ENCODE measurements around the gene KRT79.
"Not testable (repeated sequence)": the region's sequence is repeated elsewhere in the genome, so short reads cannot be mapped to it uniquely, and the experiment has no call there.

Gene KRT79

GRCh38 chr12:52805000-52805399 is 29.1 kb downstream of the KRT79 start:
- DNase-seq (ENCODE audit: low read depth) = no peak

- DNase-seq (ENCODE audit: low read depth) = no peak
Observed at GRCh38 chr12:52802442-52802841, 31.7 kb downstream of the KRT79 start.

GRCh38 chr12:52801773-52802172 is 32.3 kb downstream of the KRT79 start:
- no peak for DNase-seq (ENCODE audit: low read depth)

- DNase-seq (ENCODE audit: low read depth) = no peak
Observed at GRCh38 chr12:52800259-52800917, 33.7 kb downstream of the KRT79 start.

GRCh38 chr12:52799505-52800211 is 34.5 kb downstream of the KRT79 start:
- no peak for DNase-seq (ENCODE audit: low read depth)

DNA sequence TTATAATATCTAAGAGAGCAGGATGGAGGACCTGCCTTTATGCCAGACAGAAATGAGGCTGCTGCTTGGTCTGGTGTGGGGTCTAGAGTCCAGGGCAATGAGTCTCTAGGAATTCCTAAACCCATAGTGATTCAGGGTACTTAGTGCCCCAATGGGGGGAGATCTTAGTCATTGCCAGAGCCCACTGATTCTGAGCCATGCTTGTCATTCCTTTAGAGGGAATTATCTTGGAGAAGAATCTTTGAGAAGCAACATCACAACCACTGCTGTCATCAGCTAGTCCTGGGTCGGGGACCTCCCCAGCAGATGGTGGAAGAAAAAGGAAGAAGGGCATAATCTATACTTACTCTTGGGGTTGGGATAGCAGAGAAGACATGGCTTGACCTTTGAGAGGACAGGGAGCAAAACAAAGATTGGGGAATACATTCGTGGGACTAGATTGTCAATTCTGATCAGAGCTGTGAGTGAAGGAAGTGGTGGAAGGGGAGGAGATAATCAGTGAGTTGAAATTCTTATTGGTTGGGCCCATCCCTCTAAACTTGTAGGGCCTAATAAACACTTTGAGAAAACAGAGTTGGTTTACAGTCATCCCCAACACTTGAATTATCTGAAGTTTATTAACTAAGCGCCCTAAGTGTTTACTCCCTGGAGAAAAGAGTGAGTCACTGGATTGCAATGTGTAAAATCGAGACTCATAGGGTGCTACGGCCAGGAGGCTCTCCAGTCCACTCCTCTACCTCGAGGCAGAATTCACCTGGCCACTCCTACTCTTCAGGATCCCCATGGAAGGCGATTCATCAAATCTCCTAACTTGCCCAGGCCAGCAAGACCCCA is 35.2 kb downstream of the KRT79 start:
- DNase-seq (ENCODE audit: low read depth) = no peak

- no peak for DNase-seq (ENCODE audit: low read depth)
Observed at GRCh38 chr12:52798003-52798670, 36.0 kb downstream of the KRT79 start.

GRCh38 chr12:52797529-52797894 is 36.6 kb downstream of the KRT79 start:
- DNase-seq (ENCODE audit: low read depth) = no peak

- DNase-seq (ENCODE audit: low read depth) = no peak
Observed at GRCh38 chr12:52796839-52797528, 37.1 kb downstream of the KRT79 start.

GRCh38 chr12:52796429-52796794 is 37.7 kb downstream of the KRT79 start:
- no peak for DNase-seq (ENCODE audit: low read depth)

DNA sequence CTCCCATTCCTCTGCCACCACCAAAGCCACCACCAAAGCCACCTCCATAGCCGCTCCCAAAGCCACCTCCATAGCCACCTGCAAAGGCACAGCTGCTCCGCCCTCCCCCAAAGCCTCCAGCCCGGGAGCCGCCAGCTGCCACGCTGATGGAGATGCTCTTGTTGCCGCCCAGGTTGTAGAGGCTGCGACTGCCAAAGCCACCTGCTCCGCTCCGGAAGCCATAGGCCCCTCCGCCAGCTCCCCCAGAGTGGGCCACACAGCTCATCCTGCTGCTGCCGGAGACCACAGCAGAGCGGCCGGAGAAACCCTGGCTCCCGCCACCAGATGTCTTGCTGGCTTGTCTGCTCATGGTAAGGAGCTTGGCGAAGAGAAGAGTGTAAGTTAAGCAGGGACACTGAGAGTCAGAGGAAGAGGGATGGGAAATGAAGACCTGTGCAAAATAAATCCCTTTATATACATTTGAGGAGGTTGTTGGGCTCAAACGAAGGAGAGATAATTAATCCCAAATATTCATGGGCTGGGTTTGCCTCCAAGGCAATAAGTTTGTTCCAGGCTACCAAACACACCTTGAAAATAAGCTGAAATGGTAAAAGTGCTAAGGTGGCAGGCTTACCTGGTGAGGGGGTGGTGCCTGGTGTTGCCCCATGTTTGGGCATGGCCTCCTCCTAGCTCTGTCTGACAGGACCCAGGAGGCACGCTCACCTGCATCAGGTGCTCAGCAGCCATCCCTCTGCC is 38.2 kb downstream of the KRT79 start, which contains the start of gene KRT3:
Gene KRT3, minus strand, starts transcription at position 424 of the 735 bp plus-strand sequence. Its CDS starts 75 bp downstream, at position 349.
- DNase-seq (ENCODE audit: low read depth) = no peak

DNA sequence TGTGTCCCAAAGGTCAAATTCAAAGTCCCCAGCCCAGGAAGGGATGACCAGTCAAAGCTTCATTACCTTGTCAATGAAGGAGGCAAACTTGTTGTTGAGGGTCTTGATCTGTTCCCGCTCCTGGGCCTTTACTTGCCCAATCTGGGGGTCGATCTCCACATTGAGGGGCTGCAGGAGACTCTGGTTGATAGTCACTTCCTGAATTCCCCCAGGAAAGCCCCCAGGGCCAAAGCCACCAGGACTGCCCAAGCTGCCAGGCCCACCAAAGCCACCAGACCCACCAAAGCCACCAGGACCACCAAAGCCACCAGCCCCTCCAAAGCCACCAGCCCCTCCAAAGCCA is 38.8 kb downstream of the KRT79 start:
- DNase-seq (ENCODE audit: low read depth) = not testable (repeated sequence)

GRCh38 chr12:52794479-52795331 is 39.4 kb downstream of the KRT79 start:
- no peak for DNase-seq (ENCODE audit: low read depth)

DNA sequence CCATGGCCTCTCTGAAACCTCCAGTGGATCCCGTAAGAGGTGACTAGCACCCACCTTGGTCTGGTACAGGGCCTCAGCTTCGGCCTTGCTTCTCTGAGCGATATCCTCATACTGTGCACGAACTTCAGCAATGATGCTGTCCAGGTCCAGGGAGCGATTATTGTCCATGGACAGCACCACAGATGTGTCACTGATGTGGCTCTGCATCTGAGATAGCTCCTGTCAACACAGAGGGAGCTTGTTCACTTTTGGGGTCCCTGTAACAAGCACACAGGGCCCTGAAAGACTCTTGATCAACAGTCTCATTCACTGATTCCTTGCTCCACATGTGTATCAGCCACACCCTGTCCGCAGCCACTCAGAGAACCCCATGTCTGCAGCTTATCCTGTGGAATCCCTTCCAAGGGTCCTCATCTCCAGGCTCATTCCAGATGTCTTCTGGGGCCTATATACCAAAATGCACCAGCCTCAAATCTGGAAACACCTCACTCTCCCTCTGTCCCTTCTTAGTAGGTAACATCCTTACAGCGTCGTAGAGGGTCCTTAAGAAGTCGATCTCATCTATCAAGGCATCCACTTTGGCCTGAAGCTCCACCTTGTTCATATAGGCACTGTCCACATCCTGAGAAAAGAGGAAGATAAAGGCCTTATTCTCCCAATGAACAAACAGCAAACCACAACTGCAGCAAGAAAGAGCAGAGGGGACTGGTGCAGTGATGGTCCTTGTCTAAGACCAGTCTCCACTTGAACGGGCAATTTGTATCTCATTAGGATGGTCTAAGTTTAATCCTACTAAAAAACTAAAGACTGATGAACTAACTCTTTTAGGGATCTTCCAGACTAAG is 41.7 kb downstream of the KRT79 start:
- no peak for DNase-seq (ENCODE audit: low read depth)

DNA sequence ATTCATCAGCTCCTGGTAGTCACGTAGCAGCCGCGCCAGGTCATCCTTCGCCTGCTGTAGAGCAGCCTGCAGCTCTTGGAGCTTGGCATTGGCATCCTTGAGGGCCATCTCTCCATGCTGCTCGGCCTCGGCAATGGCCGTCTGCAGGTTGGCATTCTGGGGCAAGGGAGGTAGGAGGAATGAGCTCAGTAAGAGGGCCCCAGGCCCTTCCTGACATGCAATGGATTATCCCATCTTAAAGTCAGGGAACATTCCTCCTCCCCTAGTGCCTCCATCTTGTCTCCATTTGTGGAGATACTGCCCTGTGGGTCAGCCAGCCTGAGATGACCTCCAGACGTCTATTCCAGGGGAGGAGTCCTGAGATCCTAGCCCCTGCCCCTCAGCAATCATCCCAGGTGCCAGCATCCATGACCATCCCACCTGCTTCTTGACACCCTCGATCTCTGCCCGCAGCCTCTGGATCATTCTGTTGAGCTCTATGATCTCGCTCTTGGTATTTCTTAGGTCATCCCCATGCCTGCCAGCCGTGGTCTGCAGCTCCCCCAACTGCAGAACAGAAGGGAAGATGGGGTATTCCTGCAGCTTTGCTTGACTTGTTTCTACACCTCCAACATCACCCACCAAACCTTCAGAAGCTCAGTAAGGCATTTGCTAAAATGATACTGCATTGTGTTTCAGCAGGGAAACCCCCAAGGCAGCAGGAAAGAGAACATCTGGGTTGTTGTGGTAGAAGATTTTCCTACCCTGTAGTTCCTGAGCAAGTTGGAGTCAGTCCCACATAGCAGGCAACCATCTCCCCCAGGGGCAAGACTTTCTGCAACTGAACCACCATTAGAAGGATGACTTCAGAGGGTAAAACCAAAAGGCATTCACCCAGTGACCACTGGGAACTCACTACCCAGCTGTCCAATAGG is 42.6 kb downstream of the KRT79 start:
- DNase-seq (ENCODE audit: low read depth) = no peak

DNA sequence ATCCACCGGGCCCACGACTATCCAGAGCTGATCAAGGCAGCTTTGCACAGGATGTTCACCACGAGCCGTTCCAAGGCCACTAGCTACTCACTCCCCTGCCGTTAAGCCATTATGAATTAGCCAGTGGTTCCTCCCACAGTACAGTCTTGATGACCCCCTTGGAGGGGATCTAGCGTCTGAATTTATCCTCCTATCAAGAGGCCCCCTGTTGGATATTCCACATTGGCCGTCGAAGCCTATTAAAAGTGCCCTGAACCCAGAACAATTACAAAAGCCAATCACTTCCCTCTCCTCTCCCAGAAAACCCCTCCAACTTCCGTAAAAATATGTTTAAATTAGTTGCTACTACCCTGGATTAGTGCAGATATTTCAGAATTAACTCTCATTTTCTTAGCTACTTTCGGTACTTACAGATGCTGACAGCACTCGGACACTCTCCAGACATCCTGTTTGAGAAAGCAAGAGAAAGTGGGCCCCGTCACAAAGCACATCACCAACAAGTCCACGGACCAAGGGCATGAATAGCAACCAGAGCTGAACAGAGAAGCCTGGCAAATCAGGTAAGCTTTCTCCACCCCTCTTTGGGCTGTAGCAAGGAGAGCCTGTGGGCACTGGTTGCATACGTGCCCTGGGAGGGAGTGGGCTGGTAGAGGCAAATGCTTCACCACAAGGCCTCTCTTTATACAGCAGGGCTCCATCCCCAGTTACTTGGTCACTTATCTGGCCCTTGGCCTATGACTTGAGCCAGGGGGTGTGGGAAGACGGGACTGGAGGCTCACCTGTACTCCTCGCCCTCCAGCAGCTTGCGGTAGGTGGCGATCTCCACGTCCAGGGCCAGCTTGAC is 43.5 kb downstream of the KRT79 start:
- no peak for DNase-seq (ENCODE audit: low read depth)

All from fibroblast of gingiva (primary cell).